ENCODE data around the gene NSMF. TPM values are rescaled to one million over a fixed set of nuclear protein-coding genes. Genes with fewer than 3 reads are reported as not detected.

Gene NSMF
- polyA plus RNA-seq, 1 experiment, result 35.7 TPM

DNA sequence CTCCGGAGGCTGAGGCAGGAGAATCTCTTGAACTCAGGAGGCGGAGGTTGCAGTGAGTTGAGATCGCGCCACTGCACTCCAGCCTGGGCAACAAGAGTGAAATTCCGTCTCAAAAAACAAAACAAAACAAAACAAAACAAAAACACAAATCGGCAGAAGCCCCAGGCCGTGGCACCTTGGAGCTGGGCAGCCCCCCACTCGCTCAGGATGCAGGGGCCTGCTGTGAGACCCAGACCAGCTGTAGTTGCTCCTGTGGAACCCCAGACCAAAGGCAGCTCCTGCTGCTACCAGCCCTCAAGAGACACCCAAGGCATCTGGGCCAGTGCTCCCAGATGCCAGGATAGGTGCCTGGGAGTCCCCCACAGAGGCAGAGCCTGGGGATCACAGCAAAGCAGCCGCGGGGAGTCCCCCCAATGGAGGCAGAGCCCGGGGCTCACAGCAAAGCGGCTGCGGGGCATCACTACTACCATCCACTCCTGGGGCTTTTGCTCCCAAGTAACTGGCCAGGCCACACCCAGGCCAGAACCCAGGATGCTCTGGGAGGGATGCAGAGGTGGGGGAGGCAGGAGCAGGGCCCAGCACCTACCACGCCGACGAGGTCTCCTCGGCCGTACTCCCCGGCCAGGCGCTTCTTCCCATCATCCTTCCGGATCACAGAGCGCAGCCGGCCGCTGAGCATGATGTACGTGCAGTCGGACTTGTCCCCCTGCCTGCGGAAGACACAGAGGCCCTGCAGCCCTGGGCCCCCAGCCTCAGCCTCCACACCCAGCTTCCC, 37.7 kb upstream of the NSMF start:
- POLR2A ChIA-PET, result no interaction called here
- CTCF ChIA-PET, result interaction anchor here (1.5 kb wide), 1 partner anchor 10 kb away, joined by 3 read pairs; no protein-coding TSS in a partner anchor
- TF ChIP-seq, protein P1, sequence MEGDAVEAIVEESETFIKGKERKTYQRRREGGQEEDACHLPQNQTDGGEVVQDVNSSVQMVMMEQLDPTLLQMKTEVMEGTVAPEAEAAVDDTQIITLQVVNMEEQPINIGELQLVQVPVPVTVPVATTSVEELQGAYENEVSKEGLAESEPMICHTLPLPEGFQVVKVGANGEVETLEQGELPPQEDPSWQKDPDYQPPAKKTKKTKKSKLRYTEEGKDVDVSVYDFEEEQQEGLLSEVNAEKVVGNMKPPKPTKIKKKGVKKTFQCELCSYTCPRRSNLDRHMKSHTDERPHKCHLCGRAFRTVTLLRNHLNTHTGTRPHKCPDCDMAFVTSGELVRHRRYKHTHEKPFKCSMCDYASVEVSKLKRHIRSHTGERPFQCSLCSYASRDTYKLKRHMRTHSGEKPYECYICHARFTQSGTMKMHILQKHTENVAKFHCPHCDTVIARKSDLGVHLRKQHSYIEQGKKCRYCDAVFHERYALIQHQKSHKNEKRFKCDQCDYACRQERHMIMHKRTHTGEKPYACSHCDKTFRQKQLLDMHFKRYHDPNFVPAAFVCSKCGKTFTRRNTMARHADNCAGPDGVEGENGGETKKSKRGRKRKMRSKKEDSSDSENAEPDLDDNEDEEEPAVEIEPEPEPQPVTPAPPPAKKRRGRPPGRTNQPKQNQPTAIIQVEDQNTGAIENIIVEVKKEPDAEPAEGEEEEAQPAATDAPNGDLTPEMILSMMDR (IDR thresholded peaks at IDR 0.05; ENCODE audit: insufficient read depth, low read depth, low read length), result no peak
- Histone ChIP-seq H3K4me3 (ENCODE audit: low read depth, low read length) (no peak overlapping the region), H3K27me3 (ENCODE audit: control insufficient read depth, insufficient read depth, low read length) (no peaks in the 10 kb centered on the region), H3K36me3 (ENCODE audit: control insufficient read depth, insufficient read depth, low read length) (no peaks in the 10 kb centered on the region)
- no peak for DNase-seq (ENCODE audit: low read depth)

DNA sequence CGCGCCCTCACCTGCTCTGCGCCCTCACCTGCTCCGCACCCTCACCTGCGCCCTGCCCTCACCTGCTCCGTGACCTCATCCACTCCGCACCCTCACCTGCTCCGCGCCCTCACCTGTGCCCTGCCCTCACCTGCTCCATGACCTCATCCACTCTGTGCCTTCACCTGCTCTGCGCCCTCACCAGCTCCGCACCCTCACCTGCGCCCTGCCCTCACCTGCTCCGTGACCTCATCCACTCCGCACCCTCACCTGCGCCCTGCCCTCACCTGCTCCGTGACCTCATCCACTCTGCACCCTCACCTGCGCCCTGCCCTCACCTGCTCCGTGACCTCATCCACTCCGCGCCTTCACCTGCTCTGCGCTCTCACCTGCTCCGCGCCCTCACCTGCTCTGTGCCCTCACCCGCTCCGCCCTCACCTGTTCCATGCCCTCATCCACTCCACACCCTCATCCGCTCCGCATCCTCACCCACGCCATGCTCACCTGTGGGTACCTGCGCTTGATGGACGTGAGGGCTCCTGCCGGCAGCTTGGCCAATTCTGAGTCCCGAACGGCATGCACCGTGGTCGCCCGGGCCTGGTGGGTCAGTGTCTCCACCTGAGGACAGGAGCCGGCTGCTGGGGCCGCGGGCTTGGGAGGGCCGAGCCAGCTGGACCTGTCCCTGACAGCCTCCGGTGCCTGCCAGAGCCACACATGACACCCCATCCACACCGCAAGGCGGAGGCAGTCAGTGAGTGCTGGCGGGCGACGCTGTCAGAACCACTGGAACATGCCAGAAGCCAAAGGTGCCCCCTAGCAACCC, 35.6 kb upstream of the NSMF start:
- Histone ChIP-seq H3K36me3 (ENCODE audit: control insufficient read depth, insufficient read depth, low read length) (no peaks in the 10 kb centered on the region), H3K27me3 (ENCODE audit: control insufficient read depth, insufficient read depth, low read length) (no peaks in the 10 kb centered on the region), H3K4me3 (ENCODE audit: low read depth, low read length) (no peak overlapping the region)
- ChIA-PET POLR2A (no interaction called here), CTCF (interaction anchor here (0.6 to 1.1 kb wide), 2 partner anchors 19 to 27 kb away, joined by 3 read pairs; no protein-coding TSS in a partner anchor)
- TF ChIP-seq, protein P1 (IDR thresholded peaks at IDR 0.05; ENCODE audit: insufficient read depth, low read depth, low read length), result no peak
- DNase-seq (ENCODE audit: low read depth), result no peak

DNA sequence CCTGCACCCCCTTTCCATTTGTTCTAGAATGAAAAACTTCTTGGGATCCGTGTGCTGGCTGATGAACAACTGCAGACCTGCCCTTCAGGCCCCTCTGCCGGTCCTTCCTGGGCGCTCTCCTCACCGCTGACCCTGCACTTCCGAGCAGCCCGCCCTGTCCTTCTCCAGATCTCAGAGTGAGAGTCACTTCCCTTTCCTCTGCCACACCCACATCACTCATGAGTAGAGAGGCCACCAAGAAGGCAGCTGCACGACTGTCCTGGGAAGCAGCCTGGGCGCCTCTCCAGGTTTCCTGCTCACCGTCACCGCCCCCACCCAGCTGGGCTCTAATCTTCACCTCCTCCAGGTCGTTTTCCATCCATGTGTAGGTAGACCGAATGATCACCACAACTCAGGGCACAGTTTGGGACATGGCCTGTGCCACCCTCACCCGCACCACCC, 35.0 kb upstream of the NSMF start:
- no peak for DNase-seq (ENCODE audit: low read depth)
- CTCF ChIA-PET, result interaction anchor here (1.1 kb wide), 1 partner anchor 19 kb away, joined by 3 read pairs; no protein-coding TSS in a partner anchor
- Histone ChIP-seq H3K27me3 (ENCODE audit: control insufficient read depth, insufficient read depth, low read length) (no peaks in the 10 kb centered on the region), H3K36me3 (ENCODE audit: control insufficient read depth, insufficient read depth, low read length) (no peaks in the 10 kb centered on the region), H3K4me3 (ENCODE audit: low read depth, low read length) (no peak overlapping the region)
- POLR2A ChIA-PET, result no interaction called here
- TF ChIP-seq, protein P1 (IDR thresholded peaks at IDR 0.05; ENCODE audit: insufficient read depth, low read depth, low read length), result no peak

DNA sequence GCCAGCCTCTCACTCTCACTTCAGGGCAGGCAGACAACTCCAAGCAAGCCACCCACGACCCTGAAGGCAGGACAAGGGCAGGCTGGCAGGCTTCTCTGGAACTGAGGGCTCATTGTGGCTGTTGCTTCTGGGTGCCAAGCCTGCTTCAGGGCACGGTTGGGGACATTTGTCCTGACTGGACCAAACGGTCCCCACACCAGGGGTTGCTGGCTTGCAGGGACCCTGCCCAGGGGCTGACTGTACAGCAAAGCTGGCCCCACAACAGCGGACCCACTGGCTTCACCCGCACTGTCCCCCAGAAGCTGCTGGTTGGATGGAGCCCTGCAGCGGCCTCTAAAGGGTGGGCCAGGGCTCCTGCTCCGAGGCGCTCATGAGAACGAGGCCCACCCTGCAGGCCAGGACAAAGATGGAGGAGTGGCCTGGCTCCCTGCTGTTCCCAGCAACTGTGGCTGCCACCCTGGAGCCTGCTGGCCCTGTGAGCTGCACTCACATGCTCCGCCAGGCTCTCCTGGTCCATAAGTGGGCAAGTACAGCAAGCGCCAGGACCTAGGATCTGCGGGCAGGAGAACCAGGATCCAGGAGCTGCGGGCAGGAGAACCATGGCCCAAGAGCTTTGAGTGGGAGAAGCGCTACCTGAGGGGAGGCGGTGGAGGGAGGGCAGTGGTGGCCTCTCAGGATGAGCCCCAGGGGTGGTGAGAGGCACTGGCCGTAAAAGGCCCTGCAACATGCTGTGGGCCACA, 34.4 kb upstream of the NSMF start:
- no peak for DNase-seq (ENCODE audit: low read depth)
- TF ChIP-seq, protein P1 (IDR thresholded peaks at IDR 0.05; ENCODE audit: insufficient read depth, low read depth, low read length), result no peak
- H3K4me3 ChIP-seq (ENCODE audit: low read depth, low read length), result no peak overlapping the region
- H3K27me3 ChIP-seq (ENCODE audit: control insufficient read depth, insufficient read depth, low read length), result no peaks in the 10 kb centered on the region
- ChIA-PET POLR2A (no interaction called here), CTCF (interaction anchor here (1.1 kb wide), 1 partner anchor 20 kb away, joined by 3 read pairs; no protein-coding TSS in a partner anchor)
- H3K36me3 ChIP-seq (ENCODE audit: control insufficient read depth, insufficient read depth, low read length), result no peaks in the 10 kb centered on the region
